ENCODE results near the gene EIPR1.

DNA sequence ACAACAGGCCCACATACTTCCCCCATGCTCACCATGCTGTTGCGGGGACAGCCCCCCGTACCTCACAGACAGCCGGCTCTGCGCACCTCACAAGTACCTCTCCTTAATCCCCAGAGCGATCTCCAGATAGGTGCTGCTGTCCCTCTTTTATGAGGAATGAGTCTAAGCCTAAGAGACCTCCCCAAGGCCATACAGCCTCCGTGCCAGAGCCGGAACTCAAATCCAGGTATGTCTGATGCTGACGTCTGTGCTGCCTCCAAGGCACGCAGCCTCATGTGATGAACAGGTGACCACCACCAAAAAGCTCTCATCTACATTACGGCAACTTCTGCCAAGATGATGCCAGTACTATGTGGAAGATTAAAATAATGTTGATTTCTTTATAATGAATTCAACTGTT, 85.2 kb downstream of the EIPR1 start:
- no peak for TF ChIP-seq POLR2A (IDR thresholded peaks at IDR 0.05; ENCODE audit: low read depth)
- no peak for TF ChIP-seq EP300 (IDR thresholded peaks at IDR 0.05)
- TF ChIP-seq, protein P1, sequence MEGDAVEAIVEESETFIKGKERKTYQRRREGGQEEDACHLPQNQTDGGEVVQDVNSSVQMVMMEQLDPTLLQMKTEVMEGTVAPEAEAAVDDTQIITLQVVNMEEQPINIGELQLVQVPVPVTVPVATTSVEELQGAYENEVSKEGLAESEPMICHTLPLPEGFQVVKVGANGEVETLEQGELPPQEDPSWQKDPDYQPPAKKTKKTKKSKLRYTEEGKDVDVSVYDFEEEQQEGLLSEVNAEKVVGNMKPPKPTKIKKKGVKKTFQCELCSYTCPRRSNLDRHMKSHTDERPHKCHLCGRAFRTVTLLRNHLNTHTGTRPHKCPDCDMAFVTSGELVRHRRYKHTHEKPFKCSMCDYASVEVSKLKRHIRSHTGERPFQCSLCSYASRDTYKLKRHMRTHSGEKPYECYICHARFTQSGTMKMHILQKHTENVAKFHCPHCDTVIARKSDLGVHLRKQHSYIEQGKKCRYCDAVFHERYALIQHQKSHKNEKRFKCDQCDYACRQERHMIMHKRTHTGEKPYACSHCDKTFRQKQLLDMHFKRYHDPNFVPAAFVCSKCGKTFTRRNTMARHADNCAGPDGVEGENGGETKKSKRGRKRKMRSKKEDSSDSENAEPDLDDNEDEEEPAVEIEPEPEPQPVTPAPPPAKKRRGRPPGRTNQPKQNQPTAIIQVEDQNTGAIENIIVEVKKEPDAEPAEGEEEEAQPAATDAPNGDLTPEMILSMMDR (IDR thresholded peaks at IDR 0.05) = no peak

Data from esophagus muscularis mucosa (tissue), 4 donors.